Omental fat pad (tissue), 4 donors: Measurements from ENCODE around the gene SLC37A1. TPM values are rescaled to one million over a fixed set of nuclear protein-coding genes. Genes with fewer than 3 reads are reported as not detected.
"Not testable (repeated sequence)": the region's sequence is repeated elsewhere in the genome, so short reads cannot be mapped to it uniquely, and the experiment has no call there.

ENCODE experiments used
- ATAC-seq: fragments of 150-250 bp; one replicate; pipeline ENCODE4 v1.9.1; 2016; ENCODE audit warnings: mild to moderate bottlenecking, moderate library complexity; ENCODE audit not compliant: low FRiP score
- DNase-seq: peaks from one replicate; pipeline ENCODE4 v3.0.0-alpha.2; 2019; ENCODE audit warnings: low spot score
- total RNA-seq, 4 donors: library from RNA; depleted of rRNA; stranded (reverse); fragments of >200 nt; gene quantifications; one replicate each; pipeline ENCODE4 v1.1.0, GENCODE V29; 2016
- TF ChIP-seq, protein P1 (sequence below), 3 donors: fragments of 450-650 bp; IDR thresholded peaks; one replicate each; pipeline ENCODE4 v1.5.1; 2016 to 2017; ENCODE audit warnings: antibody characterized with exemption in 3 of 3, mild to moderate bottlenecking in 3 of 3, moderate library complexity in 2 of 3

The SLC37A1 gene
- total RNA-seq, 4 donors from 2014 or later: 4.6 to 11.0 (median 6.0) TPM

GRCh38 chr21:42627527-42628289 is 114.1 kb downstream of the SLC37A1 start:
- TF ChIP-seq, protein P1, sequence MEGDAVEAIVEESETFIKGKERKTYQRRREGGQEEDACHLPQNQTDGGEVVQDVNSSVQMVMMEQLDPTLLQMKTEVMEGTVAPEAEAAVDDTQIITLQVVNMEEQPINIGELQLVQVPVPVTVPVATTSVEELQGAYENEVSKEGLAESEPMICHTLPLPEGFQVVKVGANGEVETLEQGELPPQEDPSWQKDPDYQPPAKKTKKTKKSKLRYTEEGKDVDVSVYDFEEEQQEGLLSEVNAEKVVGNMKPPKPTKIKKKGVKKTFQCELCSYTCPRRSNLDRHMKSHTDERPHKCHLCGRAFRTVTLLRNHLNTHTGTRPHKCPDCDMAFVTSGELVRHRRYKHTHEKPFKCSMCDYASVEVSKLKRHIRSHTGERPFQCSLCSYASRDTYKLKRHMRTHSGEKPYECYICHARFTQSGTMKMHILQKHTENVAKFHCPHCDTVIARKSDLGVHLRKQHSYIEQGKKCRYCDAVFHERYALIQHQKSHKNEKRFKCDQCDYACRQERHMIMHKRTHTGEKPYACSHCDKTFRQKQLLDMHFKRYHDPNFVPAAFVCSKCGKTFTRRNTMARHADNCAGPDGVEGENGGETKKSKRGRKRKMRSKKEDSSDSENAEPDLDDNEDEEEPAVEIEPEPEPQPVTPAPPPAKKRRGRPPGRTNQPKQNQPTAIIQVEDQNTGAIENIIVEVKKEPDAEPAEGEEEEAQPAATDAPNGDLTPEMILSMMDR (IDR thresholded peaks at IDR 0.05): no peak
- no peak for DNase-seq
- no peak for ATAC-seq

GRCh38 chr21:42628466-42629061 is 114.9 kb downstream of the SLC37A1 start:
- ATAC-seq, DNase-seq: not testable (repeated sequence)

GRCh38 chr21:42629933-42630589 is 116.4 kb downstream of the SLC37A1 start:
- ATAC-seq (no peak), DNase-seq (no peak)
- TF ChIP-seq, protein P1 (IDR thresholded peaks at IDR 0.05): no peak

- no peak for ATAC-seq
- TF ChIP-seq, protein P1 (IDR thresholded peaks at IDR 0.05): no peak
- DNase-seq: no peak
Measured at GRCh38 chr21:42630626-42631025, 117.0 kb downstream of the SLC37A1 start.

Other genes starting within 250 kb of the SLC37A1 start
- 10 to 100 TPM in 3 of 4 donors, 1 to 10 TPM in 1; 1.8 to 23.6 (median 11.6) TPM for gene TFF3, start 198.4 kb upstream of the SLC37A1 start, total RNA-seq
- not detected for gene TFF2, start 162.9 kb upstream of the SLC37A1 start, total RNA-seq
- not detected for gene TFF1, start 147.3 kb upstream of the SLC37A1 start, total RNA-seq
- 1 to 10 TPM in 3 of 4 donors, under 1 TPM in 1; 0.32 to 8.7 (median 5.9) TPM for gene TMPRSS3, start 117.8 kb upstream of the SLC37A1 start, total RNA-seq
- gene UBASH3A, start 110.0 kb upstream of the SLC37A1 start, total RNA-seq: under 1 TPM in 3 of 4 donors, not detected in 1; 0.31 to 0.96 (median 0.79) TPM
- gene RSPH1, start 17.6 kb upstream of the SLC37A1 start, total RNA-seq: under 1 TPM in 3 of 4 donors, not detected in 1; 0.31 to 0.37 (median 0.36) TPM
- gene PDE9A, start 139.8 kb downstream of the SLC37A1 start, total RNA-seq: 10 to 100 TPM in 1 of 4 donors, 1 to 10 TPM in 3; 2.9 to 16.9 (median 7.0) TPM